HT-29 (cell line): ENCODE results near the gene EIF6. TPM values are rescaled to one million over a fixed set of nuclear protein-coding genes. Genes with fewer than 3 reads are reported as not detected.
"Not testable (repeated sequence)": the region's sequence is repeated elsewhere in the genome, so short reads cannot be mapped to it uniquely, and the experiment has no call there.

Experiments used
- DNase-seq: peaks from one replicate; pipeline ENCODE4 v3.0.0-alpha.2; 2015; ENCODE audit warnings: low spot score
- total RNA-seq: library from RNA; depleted of rRNA; stranded (reverse); fragments of >200 nt; shearing (Covaris generic); gene quantifications from 2 replicates; pipeline ENCODE4 v1.2.3, GENCODE V29; 2014

EIF6 gene
- total RNA-seq, 1 experiment from 2014 or later = 508 TPM

DNA sequence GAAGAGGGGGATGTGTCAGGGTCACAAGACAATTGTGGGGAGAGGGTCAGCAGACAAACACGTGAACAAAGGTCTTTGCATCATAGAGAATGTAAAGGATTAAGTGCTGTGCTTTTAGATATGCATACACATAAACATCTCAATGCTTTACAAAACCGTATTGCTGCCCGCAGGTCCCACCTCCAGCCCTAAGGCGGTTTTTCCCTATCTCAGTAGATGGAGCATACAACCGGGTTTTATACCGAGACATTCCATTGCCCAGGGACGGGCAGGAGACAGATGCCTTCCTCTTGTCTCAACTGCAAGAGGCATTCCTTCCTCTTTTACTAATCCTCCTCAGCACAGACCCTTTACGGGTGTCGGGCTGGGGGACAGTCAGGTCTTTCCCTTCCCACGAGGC lies 22.3 kb downstream of the EIF6 start:
- not testable (repeated sequence) for DNase-seq

DNA sequence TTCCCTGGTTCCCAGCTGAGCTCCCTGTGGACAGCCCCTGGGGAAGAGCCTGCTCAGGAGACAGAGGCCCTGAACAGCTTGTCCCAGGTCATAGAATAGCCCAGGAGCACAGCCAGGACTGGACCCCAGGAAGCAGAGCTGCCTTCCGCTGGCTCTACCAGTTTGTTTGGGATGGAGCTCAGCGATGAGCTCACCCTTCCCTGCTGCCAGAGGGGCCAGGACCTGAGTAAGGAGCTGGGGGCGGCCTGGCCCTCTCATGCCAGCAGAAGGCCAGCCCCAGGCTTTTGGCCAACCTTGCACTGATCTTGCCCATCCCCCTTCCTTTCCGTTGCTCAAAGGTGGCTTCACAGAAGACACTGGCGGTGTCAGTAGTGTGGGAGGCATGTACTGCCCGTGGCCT lies 24.1 kb downstream of the EIF6 start:
- no peak for DNase-seq

DNA sequence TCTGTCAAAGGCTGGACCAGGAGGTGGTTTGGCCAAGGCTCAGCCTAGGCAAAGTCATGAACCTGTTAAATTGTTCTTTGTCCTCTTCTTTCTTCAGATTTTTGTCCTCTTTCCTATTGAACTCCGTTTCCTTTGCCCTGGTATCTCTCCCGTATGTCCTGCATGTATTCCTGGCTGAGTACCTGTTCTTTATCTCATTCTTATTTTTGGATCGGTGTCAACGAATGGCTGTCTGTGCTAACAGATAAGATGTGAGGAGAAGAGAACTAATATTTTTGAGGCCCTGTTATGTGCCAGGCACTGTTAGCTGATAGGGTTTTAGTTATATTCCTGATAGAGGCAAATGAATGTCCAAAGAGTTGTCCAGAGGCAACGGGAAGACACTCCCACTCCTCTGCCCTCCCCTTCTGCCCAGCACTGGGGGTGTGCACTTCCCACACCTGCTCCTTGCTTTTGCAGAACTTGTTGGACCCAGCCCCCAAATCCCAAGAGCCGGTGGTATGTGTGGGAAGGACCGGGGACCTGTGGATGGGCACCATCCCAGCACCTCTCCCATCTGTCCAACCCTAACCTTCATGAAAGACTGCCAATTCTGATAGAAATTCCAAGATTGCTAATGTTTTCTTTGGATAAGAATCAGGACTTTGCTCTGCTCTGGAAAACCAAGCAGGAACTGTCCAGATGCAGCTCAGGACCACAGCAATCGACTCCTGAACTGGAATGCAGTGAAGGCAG lies 27.2 kb downstream of the EIF6 start:
- DNase-seq = no peak

DNA sequence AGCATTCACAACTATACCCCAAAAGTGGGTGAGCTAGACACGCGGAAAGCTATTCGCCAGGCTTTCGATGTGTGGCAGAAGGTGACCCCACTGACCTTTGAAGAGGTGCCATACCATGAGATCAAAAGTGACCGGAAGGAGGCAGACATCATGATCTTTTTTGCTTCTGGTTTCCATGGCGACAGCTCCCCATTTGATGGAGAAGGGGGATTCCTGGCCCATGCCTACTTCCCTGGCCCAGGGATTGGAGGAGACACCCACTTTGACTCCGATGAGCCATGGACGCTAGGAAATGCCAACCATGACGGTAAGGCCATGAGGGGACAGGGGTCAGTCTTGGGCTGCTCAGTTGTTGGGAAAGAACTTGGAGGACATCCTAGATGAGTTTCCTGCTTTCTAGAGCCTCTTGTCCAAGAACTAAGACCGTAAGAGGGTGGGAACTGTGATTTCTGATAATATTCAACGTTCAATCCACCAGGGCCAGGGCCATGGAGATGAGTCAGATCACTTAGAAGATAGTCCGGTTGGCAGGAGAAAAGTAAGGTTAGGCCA lies 30.0 kb downstream of the EIF6 start:
- DNase-seq = no peak

DNA sequence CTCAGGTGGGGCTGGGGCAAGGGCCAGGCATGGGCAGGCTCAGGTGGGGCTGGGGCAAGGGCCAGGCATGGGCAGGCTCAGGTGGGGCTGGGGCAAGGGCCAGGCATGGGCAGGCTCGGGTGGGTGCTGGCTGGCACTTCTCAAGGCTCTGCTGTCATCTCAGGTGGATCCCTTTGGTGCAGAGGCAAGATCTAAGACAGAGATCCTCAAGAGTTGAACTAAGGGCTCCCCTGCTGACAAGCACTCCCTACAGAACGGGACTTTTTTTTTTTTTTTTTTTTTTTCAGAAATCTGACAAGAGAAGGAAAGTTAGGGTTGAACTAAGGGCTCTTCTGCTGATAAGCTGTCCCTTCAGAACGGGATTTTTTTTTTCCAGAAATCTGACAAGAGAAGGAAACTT lies 31.6 kb downstream of the EIF6 start:
- DNase-seq = no peak

DNA sequence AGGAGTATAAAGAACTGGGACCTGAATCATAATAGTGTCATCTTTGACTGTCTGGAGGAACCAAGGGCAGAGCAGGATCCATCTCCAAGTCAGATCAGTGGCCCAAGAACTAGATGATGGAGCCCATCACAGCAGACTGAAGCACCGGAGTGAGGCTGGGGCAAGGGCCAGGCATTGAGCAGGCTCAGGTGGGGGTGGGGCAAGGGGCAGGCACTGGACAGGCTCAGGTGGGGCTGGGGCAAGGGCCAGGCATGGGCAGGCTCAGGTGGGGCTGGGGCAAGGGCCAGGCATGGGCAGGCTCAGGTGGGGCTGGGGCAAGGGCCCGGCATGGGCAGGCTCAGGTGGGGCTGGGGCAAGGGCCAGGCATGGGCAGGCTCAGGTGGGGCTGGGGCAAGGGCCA lies 32.0 kb downstream of the EIF6 start:
- DNase-seq = not testable (repeated sequence)

DNA sequence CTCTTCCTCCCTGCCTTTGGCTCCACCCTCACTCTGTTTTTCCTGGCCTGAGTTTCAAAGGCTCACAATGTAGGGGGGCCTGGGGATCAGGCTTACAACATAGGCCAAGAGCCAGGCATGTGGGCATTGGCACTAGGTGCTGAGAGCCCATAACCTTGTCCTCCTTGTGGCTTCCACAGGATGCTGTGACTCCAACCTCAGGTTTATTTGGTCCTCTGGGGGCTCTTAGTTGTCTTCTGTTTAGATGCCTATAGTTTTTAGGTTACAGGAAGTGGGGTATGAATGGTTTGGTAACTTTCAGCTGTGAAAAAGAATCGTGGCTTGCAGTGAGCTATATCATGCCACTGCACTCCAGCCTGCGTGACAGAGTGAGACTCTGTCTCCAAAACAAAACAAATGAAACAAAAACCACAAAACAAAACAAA lies 32.5 kb downstream of the EIF6 start:
- no peak for DNase-seq

DNA sequence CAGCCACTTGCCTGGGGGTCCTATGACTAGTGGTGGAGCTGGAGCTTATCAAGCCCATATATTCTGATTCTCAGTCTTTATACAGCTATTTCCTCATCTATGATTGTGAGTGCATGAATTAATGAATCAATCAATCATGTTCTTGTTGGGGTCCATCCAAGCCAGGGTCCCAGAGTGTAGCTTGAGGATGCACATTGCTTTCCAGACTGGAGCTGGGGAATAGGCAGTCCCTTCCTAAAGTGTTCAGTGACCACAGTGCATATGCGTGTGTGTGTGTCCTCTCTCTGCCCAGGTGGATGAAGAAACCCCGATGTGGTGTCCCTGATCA lies 33.0 kb downstream of the EIF6 start:
- no peak for DNase-seq

DNA sequence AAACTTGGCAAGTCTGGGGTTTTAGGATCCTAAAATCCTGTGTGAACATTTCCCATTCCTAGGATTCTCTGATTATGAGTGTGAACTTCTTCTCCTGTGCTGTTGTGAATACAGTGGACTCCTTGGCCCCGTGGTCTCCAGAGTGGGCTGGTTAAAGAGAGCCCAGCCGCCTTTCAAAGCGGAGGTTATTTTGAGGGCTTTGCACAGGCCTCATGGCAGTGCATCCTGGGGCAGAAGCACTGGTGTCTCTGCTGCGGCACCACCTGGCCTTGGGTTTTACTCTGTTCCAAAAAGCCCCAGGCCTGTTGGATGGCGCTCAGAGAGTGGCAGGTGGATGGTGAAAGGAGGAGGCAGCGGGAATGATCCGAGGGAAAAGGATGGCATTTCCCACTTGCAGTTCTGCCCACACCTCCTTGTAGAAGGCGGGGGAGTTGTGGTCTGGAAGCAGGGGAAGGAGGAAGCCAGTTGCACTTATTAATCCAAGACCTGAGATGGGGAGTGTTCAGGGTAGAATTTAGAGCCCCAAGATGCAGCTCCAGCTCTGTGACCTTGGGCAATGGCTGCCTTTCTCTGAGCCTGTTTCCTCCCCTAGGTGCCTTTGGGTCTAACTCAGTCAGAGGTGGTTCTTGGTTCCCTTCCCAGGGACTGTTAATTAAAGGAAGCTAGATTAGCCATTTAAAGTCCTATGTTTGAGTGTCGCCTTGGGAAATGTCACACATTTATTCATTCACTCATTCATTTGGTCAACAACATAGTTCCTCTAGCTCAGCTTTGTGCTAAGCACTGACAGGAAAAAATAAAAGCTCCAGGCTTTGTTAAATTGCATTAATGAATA lies 35.7 kb downstream of the EIF6 start:
- DNase-seq = no peak

DNA sequence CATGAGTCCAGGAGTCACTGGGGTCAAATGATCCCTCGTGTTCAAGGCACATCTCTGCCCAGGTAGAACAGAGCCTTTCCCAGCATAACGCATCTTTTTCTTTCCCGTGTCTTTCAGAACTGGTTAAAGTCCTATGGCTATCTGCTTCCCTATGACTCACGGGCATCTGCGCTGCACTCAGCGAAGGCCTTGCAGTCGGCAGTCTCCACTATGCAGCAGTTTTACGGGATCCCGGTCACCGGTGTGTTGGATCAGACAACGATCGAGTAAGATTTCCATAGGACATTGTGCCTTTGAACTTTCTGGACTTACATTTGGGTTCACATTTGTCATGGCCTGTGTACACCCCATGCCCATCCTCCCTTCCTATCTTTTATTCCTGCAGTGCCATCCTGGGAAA lies 37.8 kb downstream of the EIF6 start:
- DNase-seq = no peak

DNA sequence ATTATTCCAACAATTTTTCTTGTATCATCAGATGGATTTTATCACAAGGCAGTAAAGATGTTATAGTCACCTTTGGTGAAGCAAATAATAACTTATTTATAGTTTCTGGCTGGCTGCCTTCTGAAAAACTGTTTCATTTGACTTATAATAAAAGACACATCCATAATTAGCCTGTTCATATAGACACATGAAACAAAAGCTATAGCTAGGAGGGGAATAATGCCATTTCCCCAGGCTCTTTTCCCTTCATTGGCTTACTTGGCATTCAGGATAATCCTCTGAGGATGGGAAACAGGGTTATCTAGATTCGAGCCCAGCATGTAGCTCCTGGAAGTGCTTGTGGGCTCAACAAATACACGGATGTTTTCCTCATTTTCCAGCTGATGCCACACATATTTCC lies 40.6 kb downstream of the EIF6 start:
- DNase-seq = no peak

DNA sequence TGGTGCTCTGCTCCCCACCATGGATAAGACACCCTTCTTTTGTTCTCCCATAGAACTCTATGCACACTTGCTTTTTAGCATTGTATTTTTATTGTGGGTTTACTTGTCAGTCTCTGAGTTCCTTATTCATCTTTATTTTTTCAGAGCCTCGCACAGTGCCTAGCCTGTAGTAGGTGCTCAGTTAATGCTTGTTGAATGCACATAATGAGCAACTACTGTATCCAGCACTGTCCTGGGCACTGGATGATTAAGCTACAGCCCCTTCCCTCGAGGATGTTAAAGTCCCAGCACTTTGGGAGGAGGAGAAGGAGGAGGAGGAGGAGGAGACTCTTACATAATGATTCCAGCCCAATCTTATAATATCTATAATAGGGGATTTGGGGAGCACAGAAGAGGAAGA lies 41.3 kb downstream of the EIF6 start:
- no peak for DNase-seq

DNA sequence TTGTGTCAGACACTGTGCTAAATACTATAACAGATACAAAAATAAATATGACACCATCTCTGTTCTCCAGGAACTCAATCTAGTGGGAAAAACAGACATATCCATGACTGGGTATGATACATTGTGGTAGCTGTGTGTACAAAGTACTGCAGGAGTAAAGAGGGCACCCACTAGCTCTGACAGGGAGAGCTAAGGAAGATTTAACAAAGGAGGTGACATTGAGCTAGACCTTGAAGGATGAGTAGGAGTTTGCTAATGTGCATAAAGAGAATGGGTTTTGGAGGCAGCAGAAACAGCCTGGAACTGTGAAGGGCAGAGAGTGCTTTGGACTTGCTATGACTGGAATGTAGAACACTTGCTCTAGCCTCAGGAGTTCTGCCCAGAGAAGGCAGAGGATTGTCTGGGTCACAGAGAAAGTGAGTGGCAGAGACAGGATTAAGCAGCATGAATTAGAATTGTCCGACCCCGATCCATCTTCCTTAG lies 43.7 kb downstream of the EIF6 start:
- DNase-seq = no peak

DNA sequence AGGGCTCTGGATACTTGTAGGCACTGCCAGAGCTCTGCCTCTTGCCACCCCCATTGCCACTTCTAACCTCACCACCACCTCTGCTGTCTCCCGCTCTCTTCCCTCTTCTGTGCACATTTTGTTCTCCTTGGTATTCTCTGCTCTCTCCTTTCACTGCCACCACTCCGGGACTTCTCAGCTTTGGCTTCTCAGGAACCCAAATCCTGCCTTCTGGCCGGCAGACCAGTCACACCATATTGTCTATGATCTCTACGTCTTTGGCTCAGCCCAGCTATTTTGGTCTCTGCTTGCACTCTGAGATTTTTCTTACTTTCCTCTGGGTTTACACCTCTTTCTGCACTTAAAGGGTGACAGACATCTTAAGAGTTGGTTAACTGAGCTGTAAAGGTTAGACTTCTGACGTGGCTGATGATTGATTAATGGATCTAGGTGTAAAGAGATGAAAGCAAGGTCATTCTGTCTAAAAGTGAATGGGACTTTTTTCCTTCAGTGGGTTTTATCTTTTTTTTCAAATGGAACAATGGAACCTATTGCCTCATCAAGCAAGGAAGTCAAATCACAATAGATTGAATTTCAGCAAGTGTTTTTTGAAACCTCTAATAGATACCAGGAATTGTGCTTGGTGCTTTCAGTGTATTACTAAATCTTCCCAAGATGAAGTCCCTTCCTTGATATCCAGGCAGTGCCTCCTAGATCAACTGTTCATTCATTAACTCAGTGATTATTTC lies 44.3 kb downstream of the EIF6 start:
- no peak for DNase-seq

DNA sequence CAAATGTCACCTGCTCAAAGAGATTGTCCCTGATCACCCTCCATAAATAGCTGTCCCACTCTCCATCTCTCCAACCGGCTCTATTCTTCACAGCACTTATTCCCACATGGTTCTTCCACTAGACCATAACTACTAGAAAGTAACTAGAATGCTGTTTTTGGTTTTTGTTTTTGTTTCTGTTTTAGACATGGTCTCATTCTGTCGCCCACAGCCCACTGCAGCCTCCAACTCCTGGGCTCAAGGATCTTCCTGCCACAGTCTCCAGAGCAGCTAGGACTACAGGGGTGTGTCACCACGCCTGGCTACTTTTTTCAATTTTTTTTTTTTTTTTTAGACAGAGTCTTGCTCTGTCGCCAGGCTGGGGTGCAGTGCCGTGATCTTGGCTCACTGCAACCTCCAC lies 45.8 kb downstream of the EIF6 start:
- DNase-seq = no peak

DNA sequence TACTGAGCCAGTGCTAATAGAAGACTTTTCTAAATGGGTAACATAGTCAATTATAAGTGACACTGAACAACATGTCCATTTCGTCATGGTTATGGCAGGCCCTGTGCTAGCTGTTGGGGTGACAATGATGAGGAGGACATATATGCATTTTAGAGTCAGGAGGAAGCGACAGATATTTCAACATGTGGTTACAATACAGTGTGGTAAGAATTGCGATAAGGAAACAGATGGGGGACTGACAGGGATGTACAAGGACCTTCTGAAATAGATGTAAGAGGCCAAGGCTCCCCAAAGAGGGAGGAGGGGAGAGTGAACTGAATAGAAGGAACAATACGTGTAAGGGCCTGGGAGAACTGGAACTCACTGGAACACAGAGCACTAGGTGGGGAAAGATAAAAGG lies 46.4 kb downstream of the EIF6 start:
- DNase-seq = no peak

DNA sequence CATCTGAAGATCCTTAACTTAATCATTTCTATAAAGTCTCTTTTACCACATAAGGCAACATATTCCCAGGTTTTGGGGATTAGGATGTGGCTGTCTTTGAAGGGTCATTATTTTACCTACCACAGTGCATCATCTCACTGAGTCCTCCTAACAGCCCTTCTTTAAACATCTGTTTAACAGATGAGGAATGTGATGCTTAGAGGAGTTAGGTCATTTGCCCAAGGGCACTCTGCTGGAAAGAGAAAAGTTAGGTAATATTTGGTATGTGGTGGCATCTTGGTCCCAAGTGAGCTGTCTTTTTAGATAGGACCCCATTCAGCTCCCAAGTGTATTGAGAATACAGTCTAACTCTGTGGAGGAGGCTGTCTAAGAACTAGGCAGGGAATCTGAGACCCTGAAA lies 47.1 kb downstream of the EIF6 start:
- no peak for DNase-seq

DNA sequence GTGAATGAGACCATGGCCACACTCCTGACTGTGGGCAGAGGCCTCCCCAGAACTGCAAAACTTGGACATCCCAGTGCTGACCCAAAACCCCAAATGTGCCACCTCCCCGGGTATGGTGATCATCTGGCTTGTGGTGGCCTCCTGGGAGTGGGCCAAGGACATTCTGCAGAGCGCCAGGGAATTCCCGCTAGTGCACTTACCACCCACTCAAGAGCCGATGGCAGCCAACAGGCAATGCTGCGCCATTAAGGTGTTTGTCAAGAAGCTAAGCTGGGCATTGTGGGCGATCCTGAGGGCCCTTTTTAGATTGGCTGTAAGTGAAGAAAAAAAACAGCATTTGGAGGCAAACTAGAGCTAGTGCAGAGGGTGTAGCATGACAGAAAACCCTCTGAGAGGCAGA lies 48.7 kb downstream of the EIF6 start:
- DNase-seq = no peak

DNA sequence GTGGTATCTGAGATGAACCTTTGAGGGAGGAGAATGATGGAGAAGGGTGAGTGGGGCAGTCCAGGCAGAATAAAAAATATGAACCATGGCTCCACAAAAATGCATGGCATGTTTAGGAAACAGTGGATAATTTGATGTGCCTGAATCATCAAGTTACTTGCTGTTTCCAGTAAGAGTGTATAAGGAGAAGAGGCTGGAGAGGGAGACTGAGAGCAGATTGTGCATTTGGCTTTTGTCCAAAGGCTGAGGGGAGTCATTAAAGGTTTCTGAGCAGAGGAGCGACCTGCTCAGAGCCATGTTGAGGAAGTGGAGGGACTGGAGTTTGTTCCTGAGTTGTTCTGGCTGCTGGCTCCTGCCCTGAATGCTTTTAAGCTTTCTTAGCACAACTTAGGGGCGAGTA lies 52.0 kb downstream of the EIF6 start:
- DNase-seq = no peak
